ENCODE measurements around the gene C1QL4.
"Not testable (repeated sequence)": the region's sequence is repeated elsewhere in the genome, so short reads cannot be mapped to it uniquely, and the experiment has no call there.

The C1QL4 gene

GRCh38 chr12:49347311-49348193 lies 10.6 kb upstream of the C1QL4 start:
- DNase-seq = peak; percentile 58

- no peak for DNase-seq
These were observed 9.8 kb upstream of the C1QL4 start, which contains the start of gene DNAJC22 for GRCh38 chr12:49346659-49347310. DNAJC22 (plus strand) TSS chr12:49346888; CDS start chr12:49348873, 1,985 bp downstream.

- no peak for DNase-seq
These were observed 9.1 kb upstream of the C1QL4 start for GRCh38 chr12:49345825-49346658.

DNA sequence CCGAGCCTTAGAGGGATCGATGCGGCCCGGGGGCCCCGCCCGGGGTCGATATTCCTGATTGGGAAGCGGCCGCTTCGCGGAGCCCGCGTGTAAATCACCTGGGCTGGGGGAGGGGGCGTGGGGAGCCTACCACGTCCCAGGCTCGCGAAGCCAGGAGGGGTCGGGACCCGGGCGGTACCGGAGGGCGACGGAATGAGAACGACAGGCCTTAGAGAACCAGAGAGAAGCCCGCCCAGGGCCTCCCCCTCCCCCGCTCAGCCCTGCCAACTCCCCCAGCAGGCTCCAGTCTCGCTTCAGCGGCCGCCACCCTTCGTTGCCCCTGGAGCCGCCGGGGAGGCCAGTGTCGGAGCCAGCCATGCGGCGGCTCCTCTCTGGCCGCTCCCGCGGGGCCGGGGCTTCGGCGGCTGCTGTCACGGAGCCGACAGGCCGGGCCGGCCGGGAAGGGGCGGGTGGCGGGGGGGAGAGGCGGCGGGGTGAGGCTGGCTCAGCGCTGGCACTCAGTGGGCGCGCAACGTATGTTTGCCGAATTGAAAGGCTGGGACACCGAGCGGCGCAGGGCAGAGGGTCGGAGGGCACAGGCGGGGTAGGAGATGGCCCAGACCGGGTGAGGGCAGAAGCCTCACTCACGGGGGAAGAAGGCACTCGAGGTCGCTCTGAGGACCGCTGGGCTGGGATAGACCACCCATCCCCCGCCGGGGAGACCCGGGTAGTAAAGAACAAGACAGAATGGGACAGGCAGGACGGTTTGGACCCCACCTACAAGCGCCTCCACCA lies 8.2 kb upstream of the C1QL4 start:
- no peak for DNase-seq

- no peak for DNase-seq
These were observed 7.6 kb upstream of the C1QL4 start for GRCh38 chr12:49344486-49345050.

DNA sequence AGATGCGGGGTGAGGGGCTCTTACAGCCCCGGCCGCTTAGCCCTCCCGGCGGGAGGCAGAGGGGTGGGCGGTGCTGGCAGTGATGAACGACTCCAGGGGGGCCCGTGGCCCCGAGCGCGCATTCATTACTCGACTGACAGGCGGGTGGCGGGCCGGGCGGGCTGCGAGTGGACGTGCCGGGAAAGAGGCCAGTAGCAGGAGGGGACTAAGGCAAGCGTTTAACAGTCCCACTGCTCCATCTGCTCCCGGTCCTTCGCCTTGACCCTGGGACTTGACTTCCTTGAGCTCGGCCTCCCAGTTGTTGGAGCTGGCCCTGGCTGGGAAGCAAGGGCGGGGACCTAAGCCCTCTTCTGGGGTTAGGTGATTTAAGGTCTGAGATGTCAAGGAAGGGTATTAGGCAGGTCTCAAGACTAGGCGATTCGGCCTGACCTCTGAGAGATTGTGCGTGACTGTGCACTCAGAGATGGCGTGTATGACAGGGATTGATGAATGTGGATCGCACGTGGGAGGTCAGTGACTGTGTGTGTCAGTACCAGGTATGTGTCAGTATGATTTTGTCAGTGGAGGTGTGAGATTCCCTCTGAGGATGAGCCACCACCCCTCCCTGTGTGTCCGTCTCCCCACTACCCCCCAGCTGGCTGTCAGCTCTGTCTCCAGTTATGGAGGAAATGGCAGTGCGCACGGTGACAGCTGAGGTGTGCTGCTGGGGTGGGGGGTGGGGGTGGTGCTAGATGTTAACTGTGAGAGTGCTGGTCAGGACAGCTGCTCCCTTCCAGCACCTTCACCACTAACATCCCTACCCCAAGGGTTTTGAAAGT lies 6.1 kb upstream of the C1QL4 start:
- no peak for DNase-seq

GRCh38 chr12:49342066-49342913 lies 5.3 kb upstream of the C1QL4 start:
- DNase-seq = peak; percentile 84

DNA sequence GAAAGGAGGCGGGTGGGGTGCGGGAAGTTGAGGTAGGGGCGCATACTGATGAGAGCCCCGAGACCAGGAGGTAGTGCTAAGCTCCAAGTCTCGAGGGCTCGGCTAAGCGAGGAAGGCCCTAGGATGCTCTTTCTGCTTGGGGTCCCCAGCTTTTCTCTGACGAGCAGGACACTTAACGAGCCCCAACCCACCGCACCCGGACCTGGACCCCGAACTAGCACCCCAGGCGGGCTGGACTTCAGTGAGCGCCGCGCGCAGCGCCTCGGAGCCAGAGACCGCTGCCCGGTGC lies 4.7 kb upstream of the C1QL4 start:
- no peak for DNase-seq

- DNase-seq = no peak
These were observed 4.2 kb upstream of the C1QL4 start for GRCh38 chr12:49340971-49341776.

GRCh38 chr12:49340095-49340870 lies 3.3 kb upstream of the C1QL4 start:
- no peak for DNase-seq

GRCh38 chr12:49339464-49339861 lies 2.5 kb upstream of the C1QL4 start:
- no peak for DNase-seq

DNA sequence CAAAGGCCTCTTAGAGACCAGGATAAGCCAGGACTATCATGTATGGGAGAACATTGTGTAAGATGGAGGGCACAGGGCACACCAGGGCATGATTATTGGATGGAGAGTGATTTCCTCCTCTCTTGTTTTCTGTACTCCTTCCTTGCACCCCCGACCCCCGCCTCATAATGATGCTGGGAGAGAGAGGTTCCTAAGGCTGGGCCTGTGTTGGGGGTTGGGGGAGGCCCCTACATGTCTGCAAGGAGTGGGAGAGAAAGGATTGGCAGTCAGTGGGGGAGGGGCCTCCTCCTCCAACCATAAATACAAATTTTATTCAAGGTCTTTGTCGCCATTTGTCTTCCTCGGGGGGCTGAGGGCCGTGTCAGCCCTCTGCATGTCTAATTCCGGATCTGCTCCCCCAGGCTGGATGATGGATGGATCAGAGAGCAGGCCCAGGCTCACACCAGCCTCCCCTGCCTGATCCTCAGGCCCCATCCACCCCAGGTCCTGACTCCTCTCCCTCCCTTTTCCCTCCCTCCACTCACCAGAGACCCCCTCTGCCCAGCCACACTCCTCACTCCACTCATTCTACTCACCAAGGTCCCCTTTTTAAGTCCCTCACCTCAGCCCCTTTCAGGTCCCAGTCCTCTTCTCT lies 2.0 kb upstream of the C1QL4 start:
- no peak for DNase-seq

DNA sequence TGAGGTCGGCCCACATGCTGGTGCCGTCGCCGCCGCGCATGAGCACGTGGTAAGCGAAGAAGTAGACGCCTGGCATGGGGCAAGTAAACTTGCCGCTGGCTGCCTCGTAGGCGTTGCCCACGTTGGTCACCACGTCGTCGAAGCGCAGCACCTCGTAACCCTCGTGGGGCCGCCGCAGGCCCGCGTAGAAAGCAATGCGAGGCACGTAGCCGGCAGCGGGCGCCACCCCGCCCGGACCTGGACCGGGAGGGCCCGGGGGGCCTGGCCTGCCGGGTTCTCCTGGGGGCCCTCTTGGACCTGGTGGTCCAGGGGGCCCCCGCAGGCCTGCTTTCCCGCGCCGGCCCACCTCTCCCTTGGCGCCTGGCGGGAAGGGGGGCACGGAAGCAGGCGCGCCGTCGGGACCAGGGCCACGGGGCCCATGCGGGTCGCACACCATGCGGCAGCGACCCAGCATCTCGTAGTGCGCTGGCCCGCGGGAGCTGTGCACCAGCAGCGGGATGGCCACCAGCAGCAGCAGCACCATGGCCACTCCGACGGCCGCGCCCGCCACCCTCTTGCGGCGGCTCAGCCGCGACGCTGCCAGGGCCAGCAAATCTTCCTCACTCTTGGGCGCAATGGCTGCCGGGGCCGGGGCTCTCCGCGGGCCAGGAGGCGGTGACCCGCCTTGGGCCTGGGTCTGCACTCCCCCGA lies 888 bp downstream of the C1QL4 start:
- no peak for DNase-seq

DNA sequence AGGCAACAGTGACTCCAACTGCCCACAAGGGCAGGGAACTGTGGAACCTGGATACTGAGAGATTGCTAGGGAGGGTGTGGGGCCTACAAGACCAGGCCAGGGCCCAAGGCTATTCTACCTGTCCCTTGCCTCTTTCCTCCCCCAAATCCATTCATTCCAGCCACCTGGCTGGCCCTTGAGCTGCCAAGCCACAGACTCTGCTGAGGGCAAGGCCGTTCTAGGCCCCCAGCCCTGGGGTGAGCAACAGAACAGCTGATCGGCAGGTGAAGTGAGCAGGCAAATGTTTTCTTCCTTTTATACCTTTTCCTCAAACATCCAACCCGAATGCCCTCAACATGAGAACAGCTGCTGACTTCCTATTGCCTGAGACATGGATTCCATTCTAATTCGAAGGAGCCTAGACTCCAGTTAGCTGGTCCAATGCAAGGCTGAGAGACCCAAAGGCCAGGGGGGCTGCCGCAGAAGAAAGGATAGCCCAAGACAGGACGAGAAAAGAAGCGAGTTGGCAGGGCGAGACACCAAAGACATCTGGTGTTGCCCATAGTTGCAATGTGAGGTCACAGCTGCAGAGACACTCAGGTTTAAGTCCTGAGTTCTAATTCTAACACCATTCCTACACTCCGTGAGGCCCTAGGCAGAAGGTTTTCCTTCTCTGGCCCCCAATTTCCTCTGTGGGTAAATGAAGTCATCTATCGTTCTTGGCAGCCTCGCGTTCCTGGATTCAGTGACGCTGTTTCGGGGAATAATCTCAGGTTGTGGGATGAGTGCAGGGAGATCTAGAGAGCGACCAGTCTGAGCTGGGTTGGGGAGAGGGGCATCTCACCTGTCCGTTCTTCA lies 1.7 kb downstream of the C1QL4 start:
- DNase-seq = no peak

- no peak for DNase-seq
These were observed 2.3 kb downstream of the C1QL4 start for GRCh38 chr12:49334681-49335080.

DNA sequence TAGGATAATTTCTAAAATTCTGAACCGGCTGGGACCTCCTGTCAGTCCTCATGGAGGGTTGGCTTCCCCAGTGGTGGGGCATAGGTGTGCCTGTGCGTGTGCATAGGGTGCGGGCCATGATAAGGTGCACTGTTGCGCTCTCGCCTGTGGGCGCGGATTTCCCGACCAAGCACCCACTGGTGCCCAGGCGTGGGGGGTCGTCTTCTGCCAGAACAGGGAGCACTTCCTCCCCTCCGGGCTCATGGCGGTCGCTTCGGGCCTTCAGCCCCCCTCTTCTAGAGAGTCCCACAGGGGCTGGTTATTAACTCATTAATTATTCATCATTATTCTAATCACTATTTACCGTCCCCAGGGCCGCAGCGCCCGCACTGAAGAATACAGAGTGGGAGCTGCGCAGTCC lies 2.8 kb downstream of the C1QL4 start:
- no peak for DNase-seq

GRCh38 chr12:49333778-49334177 lies 3.2 kb downstream of the C1QL4 start:
- DNase-seq = not testable (repeated sequence)

All from NCI-H2227 treated with DMSO at 0.1 percent for 48 hours (cell line).